GM18526 (cell line): ENCODE data around the gene CHST6.

Experiments used
- POLR2A ChIP-seq: IDR thresholded peaks from 3 replicates; pipeline ENCODE4 v1.6.1; 2011; ENCODE audit not compliant: insufficient read length; ENCODE audit errors: extremely low read depth

Gene CHST6

DNA sequence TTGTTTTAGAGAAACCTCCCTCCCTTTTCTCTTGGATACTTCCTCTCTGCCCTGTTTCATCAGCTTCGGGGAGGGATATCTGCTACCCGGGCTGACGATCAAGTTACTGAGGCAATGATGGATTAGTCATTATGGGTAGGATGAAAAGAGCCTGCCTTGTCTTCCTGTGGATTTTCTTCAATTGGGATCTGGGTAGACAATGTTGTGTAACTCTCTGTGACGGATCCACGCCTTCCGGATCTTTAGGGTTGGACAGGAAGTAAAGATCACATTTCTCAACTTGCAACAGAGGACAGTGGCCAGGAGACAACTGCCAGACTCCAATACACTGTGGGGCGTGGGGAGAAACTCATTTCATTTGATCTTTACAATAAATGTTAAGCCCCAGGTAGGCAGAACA is 11.3 kb upstream of the CHST6 start:
- no peak for TF ChIP-seq POLR2A

DNA sequence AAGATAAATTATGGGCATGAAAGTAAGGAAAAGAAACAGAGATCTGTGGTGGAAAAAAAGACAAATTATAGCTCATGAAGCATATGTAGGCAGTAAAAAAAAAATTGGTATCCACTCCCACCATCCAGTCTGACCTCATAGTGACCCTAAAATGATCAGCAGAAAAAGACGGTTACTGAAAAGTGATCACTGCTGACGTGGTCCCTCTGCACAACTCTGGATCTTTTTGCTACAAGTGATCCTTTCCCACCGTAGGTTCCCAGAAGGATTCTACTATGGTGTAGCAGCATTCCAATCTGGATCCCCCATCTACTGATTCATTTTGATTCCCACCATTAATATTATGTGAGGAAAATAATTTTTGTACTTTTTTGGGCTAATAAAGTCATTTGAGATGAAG is 10.9 kb upstream of the CHST6 start:
- no peak for TF ChIP-seq POLR2A

DNA sequence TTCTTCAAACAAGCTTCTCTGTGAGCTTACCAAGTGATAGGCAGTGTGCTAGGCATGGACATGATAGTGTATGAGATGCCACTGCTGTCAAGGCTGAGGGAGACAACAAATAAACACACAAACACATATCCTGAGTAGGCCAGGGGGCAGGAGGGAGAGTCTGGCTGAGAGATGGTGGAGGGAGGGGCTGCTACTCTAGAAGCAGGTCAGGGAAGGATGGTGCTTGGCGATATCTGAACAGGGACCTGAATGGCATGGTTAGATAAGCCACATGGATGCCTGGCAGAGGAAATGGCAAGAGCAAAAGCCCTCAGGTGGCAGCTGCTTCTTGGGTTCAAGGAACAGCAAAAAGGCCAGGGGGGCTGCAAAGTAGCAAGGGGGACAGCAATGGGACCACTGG is 8.6 kb upstream of the CHST6 start:
- TF ChIP-seq POLR2A, result no peak

DNA sequence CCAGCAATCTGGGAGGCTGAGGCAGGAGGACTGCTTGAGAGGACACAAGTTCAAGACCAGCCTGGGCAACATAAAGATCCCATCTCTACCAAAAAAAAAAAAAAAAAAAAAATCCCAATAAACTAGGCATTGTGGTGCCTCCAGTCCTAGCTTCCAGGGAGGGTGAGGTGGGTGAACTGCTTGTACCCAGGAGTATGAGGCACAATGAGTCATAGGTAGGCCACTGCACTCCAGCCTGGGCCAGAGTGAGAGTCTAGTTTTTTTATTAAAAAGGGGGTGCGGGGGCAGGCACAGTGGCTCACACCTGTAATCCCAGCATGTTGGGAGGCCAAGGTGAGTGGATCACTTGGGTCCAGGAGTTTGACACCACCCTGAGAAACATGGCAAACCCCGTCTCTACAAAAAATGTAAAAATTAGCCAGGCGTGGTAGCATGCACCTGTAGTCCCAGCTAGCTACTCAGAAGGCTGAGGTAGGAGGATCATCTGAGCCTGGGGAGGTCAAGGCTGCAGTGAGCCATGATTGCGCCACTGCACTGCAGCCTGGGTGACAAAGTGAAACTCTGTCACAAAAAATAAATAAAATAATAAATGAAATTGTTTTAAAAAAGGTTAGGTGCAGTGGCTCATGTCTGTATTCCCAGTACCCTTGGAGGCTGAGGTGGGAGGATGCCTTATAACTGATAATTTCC is 7.8 kb upstream of the CHST6 start:
- no peak for TF ChIP-seq POLR2A

DNA sequence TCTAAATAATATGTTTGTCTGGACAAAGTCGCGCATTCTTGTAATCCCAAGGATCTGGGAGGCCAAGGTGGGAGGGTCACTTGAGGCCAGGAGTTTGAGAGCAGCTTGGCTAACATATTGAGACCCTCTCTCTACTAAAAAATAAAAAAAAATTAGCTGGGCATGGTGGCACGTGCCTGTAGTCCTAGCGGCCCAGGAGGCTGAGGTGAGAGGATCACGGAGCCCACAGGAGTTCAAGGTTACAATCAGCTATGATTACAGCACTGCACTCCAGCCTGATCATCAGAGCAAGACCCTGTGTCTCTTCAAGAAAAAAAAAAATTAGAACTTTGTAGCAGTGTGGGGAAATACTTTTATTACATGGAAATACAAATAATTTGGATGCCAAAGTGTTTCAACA is 6.1 kb upstream of the CHST6 start:
- TF ChIP-seq POLR2A, result no peak

DNA sequence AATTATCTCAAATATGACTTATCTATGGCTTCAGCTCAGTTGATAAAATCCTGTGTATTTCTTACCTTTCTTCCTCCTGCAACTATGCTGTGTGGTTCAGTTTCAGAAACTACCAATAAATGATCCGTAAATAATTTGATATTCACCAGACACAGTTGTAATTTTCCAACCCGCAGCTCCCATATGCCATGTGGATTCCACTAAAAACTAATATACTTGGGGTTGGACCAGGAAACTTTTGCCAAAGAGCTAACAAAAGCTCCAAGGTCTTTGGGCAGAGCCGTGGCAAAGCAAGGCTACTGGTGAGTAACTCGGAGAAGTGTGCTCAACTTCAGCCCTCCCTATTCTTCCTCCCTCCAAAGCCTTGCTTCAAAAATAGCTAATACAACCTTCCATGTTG is 2.3 kb upstream of the CHST6 start:
- TF ChIP-seq POLR2A, result no peak

DNA sequence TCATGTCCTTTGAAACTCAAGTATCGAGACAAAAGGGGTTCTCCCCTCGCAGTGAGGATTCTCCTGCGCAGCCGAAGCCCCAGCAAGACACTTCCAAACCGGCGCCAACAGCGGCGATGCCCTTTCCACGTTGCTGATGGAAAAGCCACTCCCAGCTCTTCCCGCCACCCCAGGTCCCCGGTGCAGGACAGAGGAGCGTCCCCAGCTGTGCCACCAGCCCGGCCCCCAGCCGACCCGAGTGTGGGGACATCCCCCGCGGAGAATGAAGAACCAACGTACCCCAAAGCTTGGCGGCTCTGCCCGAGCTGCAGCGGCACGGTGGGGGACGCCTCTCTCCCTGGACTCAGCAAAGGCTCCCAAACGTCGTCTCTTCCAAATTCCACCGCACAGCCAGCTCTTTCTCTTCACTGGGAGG is 573 bp downstream of the CHST6 start:
- TF ChIP-seq POLR2A, result no peak

DNA sequence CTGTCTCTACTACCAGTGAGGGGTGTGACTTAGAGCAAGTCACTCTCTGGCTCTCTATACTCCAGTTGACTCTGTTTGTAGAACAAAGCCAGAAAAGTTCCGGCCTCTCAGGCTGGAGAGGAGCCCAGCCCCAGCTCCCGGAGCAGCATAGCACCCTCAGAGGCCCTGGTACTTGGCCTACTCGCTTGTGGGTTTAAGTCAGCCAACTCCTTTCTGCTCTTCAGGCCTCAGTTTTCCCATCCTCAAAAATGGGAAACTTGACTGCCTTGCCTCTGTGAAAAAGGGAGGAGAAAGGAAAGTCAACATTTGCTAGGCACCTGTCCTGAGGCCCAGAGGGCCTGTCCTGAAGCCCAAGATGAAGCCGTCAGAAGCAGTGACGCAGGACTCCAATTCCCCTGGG is 1.1 kb downstream of the CHST6 start:
- no peak for TF ChIP-seq POLR2A

DNA sequence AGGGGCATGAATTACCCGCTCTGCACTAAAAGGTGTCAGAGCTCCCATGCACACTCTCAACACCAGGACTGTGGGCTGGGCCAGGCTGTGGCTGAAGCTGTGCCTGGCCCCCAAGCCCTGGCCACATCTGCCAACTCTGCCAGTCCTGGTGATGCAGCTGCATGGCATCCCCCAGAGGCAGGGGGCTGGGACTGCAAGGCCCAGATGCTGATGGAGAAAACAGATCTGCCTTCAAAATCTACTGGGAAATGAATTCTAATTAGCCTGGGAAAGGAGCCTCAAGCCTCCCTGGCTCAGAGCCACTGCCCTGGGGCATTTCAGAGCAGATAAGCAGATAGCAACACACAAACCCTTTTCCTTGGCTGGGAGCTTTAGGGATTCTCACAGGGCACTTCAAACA is 3.4 kb downstream of the CHST6 start:
- TF ChIP-seq POLR2A, result no peak

DNA sequence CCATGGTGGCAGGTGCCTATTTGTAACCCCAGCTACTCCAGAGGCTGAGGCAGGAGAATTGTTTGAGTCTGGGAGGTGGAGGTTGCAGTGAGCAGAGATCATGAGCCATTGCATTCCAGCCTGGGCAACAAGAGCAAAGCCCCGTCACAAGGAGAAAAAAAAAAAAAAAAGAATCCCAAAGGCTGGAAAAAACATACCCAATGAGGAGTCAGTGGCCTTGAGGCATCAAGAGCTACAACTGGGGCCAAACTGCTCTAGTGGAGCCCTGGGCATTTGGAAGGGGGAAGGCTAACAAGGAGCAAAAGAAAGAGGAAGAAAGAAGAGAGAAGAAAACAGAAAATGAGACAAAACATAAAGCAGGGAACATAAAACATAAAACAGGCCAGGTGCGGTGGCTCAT is 6.9 kb downstream of the CHST6 start:
- TF ChIP-seq POLR2A, result no peak

DNA sequence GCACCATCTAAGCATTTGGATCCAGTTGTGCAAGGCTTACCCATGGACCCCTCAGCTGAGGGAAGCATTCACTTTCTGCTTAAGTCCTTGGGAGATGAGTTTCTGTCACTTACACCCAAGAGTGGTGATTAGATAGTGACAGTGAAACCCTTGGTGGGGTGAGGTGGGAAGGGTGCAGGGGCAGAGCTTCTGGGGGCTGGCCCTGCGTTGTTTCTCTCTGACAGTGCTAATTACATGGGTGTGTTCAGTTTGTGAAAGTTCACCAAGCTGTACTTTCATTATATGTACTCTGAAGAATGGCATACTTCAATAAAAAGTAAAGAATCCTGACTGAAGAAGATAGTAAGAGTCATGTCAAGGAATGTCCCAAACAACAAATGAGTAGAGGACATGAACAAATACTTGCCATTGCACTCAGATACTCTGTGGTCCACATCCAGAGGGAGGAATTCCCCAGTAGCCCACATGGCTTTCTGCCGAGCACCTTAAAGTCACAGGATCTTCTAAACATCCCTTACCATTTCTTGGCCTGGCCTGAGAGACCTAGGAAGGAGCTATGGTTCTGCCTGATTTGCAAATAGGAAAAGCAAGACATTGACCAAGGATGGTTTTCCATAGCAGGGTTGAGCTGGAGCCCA is 8.4 kb downstream of the CHST6 start:
- TF ChIP-seq POLR2A, result no peak

DNA sequence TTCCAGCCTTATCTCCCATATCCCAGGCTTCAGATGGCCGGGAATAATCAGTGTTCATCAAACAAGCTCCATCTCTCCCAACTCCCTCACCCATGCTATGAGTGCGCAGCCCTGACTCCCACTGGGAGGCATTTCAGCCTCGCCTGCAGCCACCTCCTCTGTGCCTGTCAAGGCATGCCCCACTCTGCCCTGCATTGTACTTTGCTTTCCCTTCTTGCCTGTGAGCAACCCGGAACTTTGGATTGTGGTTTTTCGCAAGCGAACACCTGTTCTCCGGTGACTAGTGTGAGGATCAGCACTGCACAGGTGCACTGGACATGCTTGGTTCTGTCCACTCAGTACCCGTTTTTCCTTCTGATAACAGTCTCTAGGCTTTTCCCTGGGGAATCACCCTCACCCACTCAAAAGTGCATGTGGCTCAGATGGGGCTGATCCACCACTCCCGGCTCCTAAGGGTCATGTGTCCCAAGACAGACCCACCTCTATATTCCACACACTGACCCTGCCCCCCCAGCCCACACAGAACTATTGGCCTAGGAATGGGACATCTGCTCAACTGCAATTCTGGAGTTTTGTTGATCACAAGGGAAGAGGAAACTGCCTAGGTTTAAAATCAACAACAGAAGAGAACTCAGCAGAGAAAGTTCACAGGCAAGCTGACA is 9.1 kb downstream of the CHST6 start:
- no peak for TF ChIP-seq POLR2A

DNA sequence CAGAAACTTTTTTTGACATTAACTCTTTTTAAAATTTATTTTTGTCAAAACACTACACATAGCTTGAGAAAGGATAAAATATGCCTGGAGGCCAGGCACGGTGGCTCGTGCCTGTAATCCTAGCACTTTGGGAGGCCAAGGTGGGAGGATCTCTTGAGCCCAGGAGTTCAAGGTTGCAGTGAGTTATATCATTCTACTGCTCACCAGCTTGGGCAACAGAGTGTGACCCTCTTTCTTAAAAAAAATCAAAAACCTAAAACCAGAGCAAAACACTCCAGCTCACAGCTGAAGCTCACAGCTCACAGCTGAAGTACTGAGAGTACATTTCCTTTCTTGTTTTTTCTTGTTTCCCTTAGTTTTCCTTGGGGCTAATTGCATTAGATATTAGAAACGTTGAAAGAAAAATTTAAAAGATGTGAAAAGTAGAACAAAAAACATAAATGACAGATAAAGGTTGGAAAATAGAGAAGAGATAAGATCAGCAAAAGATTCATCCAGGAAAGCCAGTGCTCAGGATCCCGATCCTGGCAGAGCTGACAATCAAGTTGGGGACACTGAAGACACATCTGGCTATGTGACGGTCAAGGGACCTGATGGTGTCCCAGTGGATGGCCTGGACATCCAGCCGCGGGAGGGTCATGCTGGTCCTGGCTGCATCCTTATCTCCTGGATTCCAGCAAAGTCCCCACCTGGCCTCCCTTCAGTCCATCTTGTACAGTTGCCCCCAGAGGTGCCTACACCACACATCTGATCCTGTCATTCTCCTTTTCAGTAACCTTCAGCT is 9.8 kb downstream of the CHST6 start:
- no peak for TF ChIP-seq POLR2A

DNA sequence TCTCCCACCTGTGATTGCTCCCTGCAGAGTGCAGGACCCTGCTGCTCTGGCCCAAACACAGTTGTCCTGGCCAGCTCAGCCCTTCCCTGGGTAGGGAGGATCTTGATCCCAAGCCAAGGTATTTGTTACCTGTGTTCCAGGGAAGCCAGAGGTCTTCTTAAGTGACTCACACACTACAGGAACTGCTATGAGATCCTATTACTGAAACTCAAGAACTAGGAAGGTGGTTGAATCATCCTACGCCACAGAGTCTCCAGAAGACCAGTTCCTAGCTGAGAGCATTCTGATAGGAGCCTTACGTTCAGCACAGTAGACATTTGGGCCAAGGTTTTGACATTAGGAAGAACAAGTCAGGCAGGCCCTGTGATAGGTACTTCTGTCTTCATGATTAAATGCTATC is 12.0 kb downstream of the CHST6 start:
- no peak for TF ChIP-seq POLR2A

DNA sequence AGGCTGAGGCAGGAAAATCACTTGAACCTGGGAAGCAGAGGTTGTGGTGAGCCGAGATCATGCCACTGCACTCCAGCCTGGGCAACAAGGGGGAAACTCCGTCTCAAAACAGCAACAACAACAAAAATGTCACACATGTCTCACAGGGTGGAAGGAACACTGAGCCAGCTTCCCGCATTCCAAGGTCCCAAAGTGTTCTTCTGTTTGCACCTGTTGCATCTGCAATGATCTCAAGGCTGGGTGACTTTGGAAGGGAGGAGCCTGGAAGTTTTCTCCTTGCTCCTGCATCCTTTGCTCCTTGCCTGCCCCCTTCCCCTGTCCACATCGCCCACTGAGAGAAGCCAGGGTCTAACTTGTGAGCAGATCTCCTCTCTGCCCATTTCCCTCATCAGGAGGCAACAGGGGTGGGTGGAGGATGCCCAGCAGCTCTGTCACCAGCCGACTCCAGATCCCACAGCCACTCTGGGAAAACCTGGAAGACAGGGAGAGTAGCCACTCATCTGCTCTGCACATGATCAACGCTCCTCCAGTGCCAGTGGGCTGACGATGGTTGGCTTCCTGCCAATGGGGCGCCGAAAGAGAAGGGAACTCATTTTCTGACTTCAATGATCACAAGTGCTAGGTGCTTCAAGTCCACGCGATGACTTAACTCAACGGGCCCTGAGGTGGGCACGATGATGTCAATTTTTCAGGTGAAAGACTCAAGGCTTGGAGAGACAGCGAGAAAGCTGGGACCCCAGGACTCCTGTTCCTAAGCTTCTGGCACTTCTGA is 12.6 kb downstream of the CHST6 start:
- no peak for TF ChIP-seq POLR2A
